Activated T-cell treated with anti-CD3 and anti-CD28 coated beads, Interleukin-2, amount 50 U/mL, for 24 hours (primary cell): ENCODE data around the gene ANXA4.
"Not testable (repeated sequence)": the region's sequence is repeated elsewhere in the genome, so short reads cannot be mapped to it uniquely, and the experiment has no call there.

Source experiments
- DNase-seq: peaks from one replicate; pipeline ENCODE4 v3.0.0-alpha.2; 2020
- H3K27ac Mint-ChIP-seq: 2 replicates; pipeline ENCODE4 v1.8.0; 2020; ENCODE audit warnings: mild to moderate bottlenecking, mixed read lengths
- H3K27me3 Mint-ChIP-seq: 2 replicates; pipeline ENCODE4 v1.8.0; 2020; ENCODE audit warnings: mixed read lengths
- H3K36me3 Mint-ChIP-seq: 2 replicates; pipeline ENCODE4 v1.8.0; 2020; ENCODE audit warnings: low read depth, mixed read lengths
- H3K4me1 Mint-ChIP-seq: 2 replicates; pipeline ENCODE4 v1.8.0; 2020; ENCODE audit warnings: low read depth, mixed read lengths
- H3K4me3 Mint-ChIP-seq: 2 replicates; pipeline ENCODE4 v1.8.0; 2020; ENCODE audit warnings: mild to moderate bottlenecking, moderate library complexity, mixed read lengths
- H3K9me3 Mint-ChIP-seq: 2 replicates; pipeline ENCODE4 v1.8.0; 2020; ENCODE audit warnings: mixed read lengths

Gene ANXA4

DNA sequence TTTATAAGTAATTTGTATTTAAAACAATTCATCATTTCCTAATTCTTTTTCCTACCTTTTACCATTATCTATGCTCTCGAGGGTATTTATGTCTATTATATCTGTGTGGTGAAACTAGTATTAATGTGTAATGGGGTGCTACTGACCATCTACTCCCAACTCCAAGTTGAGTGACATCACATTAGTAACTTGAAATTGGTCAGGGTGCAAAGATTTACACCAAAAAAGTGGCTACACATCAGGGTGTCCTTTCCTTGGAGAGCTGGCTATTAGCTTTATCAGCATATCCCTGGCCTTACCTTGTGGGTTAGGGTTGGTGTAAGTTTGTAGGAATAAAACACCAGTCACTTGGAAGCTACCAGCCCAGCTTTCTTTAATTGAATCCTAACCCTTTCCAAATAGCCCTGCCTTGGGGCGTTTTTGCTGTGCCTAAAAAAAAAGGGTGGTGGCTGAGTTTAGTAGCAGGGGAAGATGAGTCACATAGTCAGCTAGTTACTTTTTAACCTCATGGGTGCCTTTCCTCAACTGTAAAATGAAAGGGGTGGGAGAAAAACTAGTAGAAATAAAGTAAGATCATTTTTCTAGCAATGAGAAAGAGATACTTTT lies 14.0 kb downstream of the ANXA4 start:
- Mint-ChIP-seq H3K27me3 (no peaks in the 10 kb centered on the region), H3K27ac (peak overlapping the region; percentile 6)

DNA sequence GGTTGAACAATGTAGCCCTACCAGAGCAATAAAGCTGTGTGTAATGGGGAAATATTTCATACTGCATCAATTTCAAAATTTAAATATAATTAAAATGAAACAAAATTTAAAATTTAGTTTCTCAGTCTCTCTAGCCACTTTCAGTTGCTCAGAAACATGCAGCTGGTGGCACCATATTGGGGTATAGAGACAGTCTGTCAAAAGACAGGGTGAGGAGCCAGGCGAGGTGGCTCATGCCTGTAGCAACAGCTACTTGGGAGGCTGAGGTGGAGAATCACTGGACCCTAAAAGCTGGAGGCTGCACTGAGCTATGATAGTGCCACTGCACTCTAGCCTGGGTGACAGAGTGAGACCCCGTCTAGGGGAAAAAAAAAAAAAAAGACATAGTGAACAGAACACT lies 20.1 kb downstream of the ANXA4 start:
- no peak overlapping the region for H3K4me3 Mint-ChIP-seq
- no peaks in the 10 kb centered on the region for H3K27me3 Mint-ChIP-seq
- peaks cover 3% of the 10 kb centered on the region for H3K36me3 Mint-ChIP-seq
- no peak overlapping the region for H3K27ac Mint-ChIP-seq
- DNase-seq = no peak
- peaks cover 22% of the 10 kb centered on the region for H3K4me1 Mint-ChIP-seq
- no peaks in the 10 kb centered on the region for H3K9me3 Mint-ChIP-seq

More for the DNA sequence above, 14.0 kb downstream of the ANXA4 start:
- H3K9me3 Mint-ChIP-seq = no peaks in the 10 kb centered on the region
- H3K4me3 Mint-ChIP-seq = no peak overlapping the region
- peaks cover 3% of the 10 kb centered on the region for H3K36me3 Mint-ChIP-seq
- H3K4me1 Mint-ChIP-seq = peaks cover 14% of the 10 kb centered on the region
- DNase-seq = no peak

DNA sequence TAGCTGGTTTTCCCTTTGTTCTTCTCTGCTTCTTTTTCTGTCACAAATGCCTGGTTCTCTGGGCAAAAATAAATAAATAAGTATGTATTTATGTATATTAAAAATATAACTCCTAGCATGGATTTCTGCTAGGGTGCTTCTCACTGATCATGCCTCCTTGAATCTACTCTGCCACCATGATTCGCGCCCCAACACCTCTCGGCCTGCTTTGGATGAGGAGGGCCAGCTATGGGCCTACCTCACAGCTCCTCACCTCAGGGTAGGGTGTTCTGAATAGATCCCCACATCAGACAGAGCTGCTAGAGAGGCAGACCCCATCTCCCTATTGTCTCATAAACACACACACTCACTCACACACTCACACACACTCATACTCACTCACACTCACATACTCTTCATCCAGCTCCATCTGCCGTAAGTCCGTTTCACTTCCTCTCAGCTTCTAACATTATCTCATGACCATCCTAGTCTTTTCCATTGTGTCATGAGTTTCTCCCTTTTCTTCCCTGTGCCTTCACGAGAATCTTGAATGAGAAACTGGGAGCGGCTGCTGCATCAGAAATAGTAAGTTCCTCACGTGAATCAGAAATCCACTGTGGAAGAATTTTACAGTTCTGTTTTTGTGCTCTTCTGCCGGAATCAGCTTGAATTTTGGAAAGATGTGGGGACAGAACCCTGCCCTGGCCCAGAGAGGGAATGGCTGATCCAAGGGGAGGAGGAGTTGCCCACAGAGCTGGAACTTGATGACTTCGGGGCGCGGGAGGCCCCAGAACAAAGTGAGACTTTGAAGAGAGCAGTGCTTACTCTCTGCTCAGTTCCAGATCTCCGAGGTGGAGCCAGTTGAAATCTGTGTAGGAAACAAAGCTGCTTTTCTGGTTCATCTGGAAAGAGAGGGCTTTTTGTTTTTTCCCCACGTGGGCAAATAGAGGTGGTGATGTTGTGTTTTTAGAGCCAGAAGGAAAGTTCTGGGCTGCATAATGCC lies 20.9 kb downstream of the ANXA4 start:
- Mint-ChIP-seq H3K4me1 (peaks cover 22% of the 10 kb centered on the region), H3K27me3 (no peaks in the 10 kb centered on the region), H3K27ac (no peak overlapping the region), H3K9me3 (no peaks in the 10 kb centered on the region), H3K36me3 (peaks cover 3% of the 10 kb centered on the region), H3K4me3 (no peak overlapping the region)
- no peak for DNase-seq

DNA sequence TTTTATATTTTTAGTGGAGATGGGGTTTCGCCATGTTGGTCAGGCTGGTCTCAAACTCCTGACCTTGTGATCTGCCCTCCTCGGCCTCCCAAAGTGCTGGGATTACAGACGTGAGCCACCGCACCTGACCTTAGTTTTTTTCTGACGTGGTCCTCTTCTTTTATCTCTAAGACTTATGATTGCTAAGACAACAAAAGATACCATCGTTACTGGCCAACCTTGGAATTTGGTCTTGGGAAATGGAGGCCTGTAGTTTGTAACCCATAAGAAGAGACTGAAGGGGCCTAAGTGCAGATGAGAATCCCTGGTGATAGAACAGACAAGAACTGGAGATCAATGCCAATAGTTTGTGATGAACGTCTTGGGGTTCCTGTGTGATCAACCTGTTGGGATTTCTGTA lies 21.9 kb downstream of the ANXA4 start:
- not testable (repeated sequence) for H3K36me3 Mint-ChIP-seq, DNase-seq, H3K9me3 Mint-ChIP-seq, H3K27ac Mint-ChIP-seq, H3K27me3 Mint-ChIP-seq, H3K4me3 Mint-ChIP-seq
- H3K4me1 Mint-ChIP-seq = peaks cover 25% of the 10 kb centered on the region

DNA sequence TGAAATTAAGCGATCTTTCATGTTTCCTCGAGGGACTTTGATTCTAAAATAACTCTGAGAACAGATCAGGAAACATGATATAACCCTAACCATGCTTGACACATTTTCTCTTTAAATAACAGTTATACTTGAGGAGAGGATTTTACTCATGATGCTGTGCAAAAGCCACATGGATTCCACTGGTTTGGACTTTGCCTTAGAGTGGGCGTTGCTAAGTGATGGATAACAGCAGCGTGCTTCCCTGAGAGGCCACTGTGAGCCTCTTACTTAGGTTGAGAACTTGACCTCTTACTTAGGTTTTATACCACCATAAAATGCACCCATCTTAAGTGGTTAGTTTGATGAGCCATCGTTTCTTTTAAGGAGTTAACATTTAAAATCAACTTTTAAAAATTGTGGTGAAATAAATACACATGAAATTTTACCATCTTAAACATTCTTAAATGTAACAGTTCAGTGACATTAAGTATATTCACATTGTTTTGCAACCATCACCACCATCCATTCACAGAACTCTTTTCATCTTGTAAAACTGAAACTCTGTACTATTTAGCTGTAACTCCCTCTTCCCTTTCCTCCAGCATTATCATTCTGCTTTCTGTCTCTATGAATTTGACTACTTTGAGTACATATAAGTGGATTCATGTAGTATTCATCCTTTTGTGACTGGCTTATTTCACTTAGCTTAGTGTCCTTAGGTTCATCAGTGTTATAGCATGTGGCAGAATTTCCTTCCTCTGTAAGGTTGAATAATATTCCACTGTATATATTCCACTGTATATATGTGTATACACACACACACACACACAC lies 22.6 kb downstream of the ANXA4 start:
- H3K27me3 Mint-ChIP-seq = no peaks in the 10 kb centered on the region
- no peak overlapping the region for H3K4me3 Mint-ChIP-seq
- no peak for DNase-seq
- H3K4me1 Mint-ChIP-seq = peaks cover 30% of the 10 kb centered on the region
- no peaks in the 10 kb centered on the region for H3K9me3 Mint-ChIP-seq
- H3K36me3 Mint-ChIP-seq = no peaks in the 10 kb centered on the region
- H3K27ac Mint-ChIP-seq = peak overlapping the region; percentile 10

DNA sequence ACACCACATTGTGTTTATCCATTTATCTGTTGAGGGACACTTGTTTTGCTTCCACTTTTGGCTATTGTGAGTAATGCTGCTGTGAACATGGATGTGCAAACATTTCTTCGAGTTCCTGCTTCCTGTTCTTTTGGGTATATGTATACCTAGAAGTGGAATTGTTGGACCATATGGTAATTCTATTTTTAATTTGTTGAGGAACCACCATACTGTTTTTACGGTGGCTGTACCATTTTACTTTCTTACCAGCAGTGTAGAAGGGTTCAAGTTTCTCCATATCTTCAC lies 23.1 kb downstream of the ANXA4 start:
- Mint-ChIP-seq H3K9me3 (no peaks in the 10 kb centered on the region), H3K4me1 (peaks cover 35% of the 10 kb centered on the region), H3K27ac (peak overlapping the region; percentile 39), H3K4me3 (no peak overlapping the region), H3K36me3 (no peaks in the 10 kb centered on the region), H3K27me3 (no peaks in the 10 kb centered on the region)
- no peak for DNase-seq

DNA sequence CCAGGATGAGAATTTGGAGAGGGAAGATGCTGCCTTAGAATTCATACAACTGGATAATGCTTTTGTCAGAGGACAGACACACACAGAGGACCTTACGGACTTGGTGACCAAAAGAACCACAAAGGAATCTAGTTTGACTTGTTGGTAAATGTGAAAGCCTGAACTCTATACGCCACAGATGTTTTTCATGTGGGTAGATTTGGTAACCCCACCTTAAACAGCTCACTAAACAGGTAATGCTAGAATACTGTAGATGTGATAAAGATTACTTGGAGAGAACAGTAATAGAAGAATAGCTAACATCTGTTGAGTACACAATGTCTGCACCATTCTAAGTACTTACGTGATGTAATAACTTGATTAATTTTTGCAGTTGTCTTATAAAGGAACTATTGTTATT lies 24.1 kb downstream of the ANXA4 start:
- H3K27me3 Mint-ChIP-seq = no peaks in the 10 kb centered on the region
- no peak overlapping the region for H3K4me3 Mint-ChIP-seq
- DNase-seq = no peak
- peaks cover 40% of the 10 kb centered on the region for H3K4me1 Mint-ChIP-seq
- no peaks in the 10 kb centered on the region for H3K36me3 Mint-ChIP-seq
- no peak overlapping the region for H3K27ac Mint-ChIP-seq
- no peaks in the 10 kb centered on the region for H3K9me3 Mint-ChIP-seq

DNA sequence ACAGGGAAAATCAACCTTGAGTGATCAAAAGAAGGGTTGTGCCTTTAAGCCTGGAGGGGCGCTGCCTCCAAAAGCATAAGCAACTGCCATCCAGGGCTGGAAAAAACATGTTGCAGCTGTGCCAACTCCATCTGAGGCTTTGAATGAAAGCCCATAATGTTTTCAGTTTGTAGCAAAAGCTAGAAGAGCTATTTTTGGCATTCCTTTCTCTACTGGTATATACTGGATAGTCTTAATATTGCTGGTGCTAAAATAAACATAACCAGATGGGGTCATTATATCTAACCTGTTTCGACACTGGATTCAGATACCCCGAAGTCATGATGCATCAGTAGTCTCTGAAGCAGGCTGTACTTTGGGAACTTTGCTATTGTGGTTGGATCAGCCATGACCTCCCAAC lies 25.1 kb downstream of the ANXA4 start:
- Mint-ChIP-seq H3K27ac (no peak overlapping the region), H3K36me3 (no peaks in the 10 kb centered on the region), H3K4me1 (peaks cover 50% of the 10 kb centered on the region), H3K9me3 (no peaks in the 10 kb centered on the region), H3K4me3 (no peak overlapping the region), H3K27me3 (no peaks in the 10 kb centered on the region)
- no peak for DNase-seq

DNA sequence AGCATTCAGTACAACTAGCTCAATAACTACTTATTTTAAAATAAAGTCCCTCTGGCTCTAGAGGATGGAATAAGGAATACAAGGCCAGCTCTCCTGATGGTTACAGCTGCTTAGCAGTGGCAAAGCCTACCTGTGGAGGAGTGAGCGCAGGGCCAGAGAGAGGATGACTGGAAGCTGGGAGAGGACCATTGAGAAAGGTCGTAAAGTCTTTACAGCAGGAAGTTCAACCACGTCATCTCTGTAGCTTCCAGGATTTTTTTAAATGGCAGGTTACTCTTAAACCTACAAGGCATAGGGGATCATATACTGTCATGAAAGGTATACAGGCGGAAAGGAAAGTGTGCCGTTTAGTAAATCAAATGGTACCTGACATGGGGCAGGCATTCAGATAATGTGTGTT lies 26.3 kb downstream of the ANXA4 start:
- Mint-ChIP-seq H3K9me3 (no peaks in the 10 kb centered on the region), H3K4me1 (peaks cover 61% of the 10 kb centered on the region), H3K27me3 (no peaks in the 10 kb centered on the region), H3K4me3 (no peak overlapping the region), H3K36me3 (no peaks in the 10 kb centered on the region), H3K27ac (no peak overlapping the region)
- no peak for DNase-seq

DNA sequence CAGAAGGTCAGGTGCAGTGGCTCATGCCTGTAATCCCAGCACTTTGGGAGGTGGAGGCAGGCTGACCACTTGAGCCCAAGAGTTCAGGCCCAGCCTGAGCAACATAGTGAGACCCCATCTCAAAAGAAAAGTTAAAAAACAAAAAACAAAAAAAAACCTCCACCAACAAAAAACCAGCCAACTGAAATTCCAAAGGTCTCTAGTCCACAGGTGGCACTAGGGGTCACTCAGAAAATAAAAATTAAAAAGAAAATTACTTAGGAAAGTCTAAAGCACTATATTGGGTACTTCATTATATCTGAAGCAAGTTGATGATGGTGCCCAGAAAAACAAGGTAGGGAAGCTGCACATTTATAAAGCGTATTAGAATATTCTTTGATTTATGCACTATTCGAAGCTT lies 26.9 kb downstream of the ANXA4 start:
- Mint-ChIP-seq H3K36me3 (no peaks in the 10 kb centered on the region), H3K27me3 (no peaks in the 10 kb centered on the region), H3K9me3 (no peaks in the 10 kb centered on the region), H3K4me3 (no peak overlapping the region), H3K27ac (no peak overlapping the region), H3K4me1 (peaks cover 66% of the 10 kb centered on the region)
- DNase-seq = no peak

DNA sequence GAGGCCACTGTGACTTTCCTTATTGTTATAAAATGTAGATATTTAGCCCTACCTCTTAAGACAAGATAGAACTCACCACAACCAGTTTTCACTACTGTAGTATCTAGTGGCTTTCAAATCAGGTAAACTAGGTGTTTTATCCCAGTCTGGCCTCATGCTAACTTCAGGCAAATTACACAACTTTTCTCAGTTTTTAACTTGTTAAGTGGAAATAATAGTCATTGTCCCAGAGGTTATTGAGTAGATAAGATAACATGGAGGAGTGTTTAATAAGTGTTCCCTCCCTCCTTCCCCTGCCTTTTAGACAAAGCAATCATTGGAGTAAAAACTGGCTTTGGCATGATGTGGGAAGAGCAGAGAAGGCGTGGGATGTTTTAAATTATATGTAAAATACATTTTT lies 27.3 kb downstream of the ANXA4 start:
- Mint-ChIP-seq H3K27me3 (no peaks in the 10 kb centered on the region), H3K4me1 (peaks cover 66% of the 10 kb centered on the region), H3K4me3 (no peak overlapping the region), H3K9me3 (no peaks in the 10 kb centered on the region), H3K36me3 (no peaks in the 10 kb centered on the region), H3K27ac (peak overlapping the region; percentile 5)
- DNase-seq = no peak

DNA sequence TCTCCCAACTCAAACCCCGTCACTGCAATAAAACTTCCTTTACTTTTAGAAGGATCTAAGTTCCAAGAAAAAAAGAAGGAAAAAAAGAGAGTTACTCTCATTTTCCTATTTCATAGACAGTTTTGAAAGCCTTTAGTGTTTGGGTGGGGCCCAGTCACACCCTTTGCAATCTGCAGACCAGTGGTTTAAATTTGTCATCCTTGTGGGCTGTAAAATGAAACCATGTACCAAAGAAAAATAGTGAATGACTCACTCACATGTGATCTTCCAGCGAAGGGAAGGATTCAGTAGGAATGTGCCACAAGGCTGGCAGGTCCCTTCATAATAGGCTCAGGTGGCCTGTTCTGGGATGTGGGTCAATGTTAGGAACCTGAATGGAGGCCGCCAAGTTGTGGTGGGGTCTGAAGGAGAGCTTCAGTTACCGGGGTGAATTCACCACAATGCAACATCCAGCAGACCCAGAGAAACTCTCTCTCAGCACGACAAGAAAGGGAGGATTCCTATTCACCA lies 28.3 kb downstream of the ANXA4 start:
- peak; percentile 40 for DNase-seq
- Mint-ChIP-seq H3K27ac (peak overlapping the region; percentile 77), H3K4me1 (peaks cover 66% of the 10 kb centered on the region)

DNA sequence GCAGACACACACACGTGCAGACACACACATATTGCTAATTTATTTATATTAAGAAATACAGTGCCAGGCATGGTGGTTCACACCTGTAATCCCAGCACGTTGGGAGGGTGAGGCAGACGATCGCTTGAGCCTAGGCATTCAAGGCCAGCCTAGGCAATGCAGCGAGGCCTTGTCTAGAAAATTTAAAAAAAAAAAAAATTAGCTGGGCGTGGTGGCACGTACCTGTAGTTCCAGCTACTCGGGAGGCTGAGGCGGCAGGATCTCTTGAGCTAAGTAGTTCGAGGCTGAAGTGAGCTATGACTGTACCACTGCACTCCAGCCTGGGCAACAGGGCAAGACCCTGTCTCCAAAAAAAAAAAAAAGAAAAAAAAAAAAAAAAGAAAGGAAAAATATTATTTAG lies 28.8 kb downstream of the ANXA4 start:
- peak overlapping the region; percentile 77 for H3K27ac Mint-ChIP-seq
- H3K27me3 Mint-ChIP-seq = no peaks in the 10 kb centered on the region
- no peak overlapping the region for H3K4me3 Mint-ChIP-seq
- DNase-seq = no peak
- H3K36me3 Mint-ChIP-seq = no peaks in the 10 kb centered on the region
- peaks cover 67% of the 10 kb centered on the region for H3K4me1 Mint-ChIP-seq
- no peaks in the 10 kb centered on the region for H3K9me3 Mint-ChIP-seq

More for the DNA sequence above, 28.3 kb downstream of the ANXA4 start:
- Mint-ChIP-seq H3K36me3 (no peaks in the 10 kb centered on the region), H3K9me3 (no peaks in the 10 kb centered on the region), H3K4me3 (peak overlapping the region; percentile 10), H3K27me3 (no peaks in the 10 kb centered on the region)

DNA sequence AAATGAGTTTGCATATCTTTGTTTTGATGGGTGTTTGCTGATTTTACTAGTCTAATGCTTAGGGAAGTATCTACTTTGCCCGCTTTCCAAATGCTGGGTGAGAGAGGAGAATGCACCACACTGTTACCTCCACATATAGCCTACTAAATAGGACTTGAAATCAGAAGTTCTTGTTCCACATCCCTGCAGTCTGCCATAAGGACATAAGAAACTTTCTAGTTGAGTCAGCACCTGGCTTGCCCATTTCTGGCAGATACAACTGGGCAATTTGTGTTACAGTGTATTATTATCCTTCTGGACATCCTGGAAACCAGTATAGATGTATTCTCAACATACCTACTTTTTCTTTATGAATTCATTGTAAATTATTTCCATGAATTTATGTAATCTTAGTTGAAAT lies 29.5 kb downstream of the ANXA4 start:
- Mint-ChIP-seq H3K27ac (peak overlapping the region; percentile 5), H3K9me3 (no peaks in the 10 kb centered on the region), H3K4me3 (no peak overlapping the region), H3K36me3 (no peaks in the 10 kb centered on the region), H3K4me1 (peaks cover 68% of the 10 kb centered on the region), H3K27me3 (no peaks in the 10 kb centered on the region)
- DNase-seq = no peak
